CD4-positive, alpha-beta T cell treated with Interleukin-17A for 4 hours (primary cell): ENCODE measurements around the gene SZT2.
"Not testable (repeated sequence)": the region's sequence is repeated elsewhere in the genome, so short reads cannot be mapped to it uniquely, and the experiment has no call there.

ENCODE experiments used
- DNase-seq: peaks from one replicate; pipeline ENCODE4 v3.0.0-alpha.2; 2020; ENCODE audit warnings: mixed read lengths

The SZT2 gene

DNA sequence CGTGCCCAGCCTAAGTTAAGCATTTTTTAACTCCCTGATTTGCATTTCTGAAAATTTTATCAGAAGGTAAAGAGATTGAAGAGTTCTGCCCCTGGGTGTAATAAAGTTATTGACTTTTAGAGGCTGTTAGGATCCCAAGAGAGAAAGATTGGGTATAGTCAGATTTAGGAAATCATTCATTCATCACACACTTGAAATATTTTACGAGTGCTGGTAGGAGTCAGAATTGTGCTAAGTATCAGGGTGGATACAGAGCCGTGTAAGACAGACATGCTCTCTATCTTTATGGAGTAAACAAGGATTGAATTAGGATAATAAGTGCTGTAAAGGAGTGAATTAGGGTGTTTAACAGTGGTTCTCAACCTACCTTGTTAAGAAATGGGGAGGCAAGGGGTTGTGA is 3.0 kb downstream of the SZT2 start:
- no peak for DNase-seq

DNA sequence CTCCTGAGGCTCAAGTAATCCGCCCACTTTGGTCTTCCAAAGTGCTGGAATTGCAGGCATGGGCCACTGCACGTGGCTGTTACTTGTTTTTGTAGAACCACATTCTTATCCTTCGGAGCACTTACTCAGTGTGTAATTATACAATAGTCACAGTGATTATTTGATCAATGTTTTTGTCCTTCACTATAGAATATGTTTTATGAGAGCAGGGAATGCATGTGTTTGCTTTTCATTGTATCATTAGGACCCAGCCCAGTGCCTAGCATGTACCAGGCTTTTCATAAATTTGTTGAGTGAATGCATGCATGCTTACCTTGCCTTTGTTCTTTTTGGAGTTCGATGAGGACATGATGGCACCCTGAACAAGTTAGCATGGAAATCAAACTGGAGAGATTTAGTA is 5.8 kb downstream of the SZT2 start:
- DNase-seq: no peak

DNA sequence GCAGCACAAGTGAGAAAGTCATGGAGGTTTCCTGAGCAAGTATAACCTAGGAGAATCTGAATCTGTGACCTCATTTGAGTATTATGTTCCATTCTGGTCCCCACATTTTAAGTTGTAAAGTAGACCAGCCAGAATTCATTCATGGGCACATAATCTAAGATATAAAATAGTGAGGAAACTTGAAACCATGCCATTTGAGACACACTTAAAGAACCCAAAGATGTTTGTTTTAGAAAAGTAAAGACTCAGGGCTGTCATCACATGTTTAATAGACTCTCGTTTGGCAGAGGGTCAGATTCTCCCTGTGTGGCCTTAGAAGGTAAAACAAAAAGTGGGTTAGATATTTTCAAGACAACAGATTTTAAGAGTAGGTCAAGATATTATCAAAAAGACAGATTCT is 6.4 kb downstream of the SZT2 start:
- no peak for DNase-seq

DNA sequence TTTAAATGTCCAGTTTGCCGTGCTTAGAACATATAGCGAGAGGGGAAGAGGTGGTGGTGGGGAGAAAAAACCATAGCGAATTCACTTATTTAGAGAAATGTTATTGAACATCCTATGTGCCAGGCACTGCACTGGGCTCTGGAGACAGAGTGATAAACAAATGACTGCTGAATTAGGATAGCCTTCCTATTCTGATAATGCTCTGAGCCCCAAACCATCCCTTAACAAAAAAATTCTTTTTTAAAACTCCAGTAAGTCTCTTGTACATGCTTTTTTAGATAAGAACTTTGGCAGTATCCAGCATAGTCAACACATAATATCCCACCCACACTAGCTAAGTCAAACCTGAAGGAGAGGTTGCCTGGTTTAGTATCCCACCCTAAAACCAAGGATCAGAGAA is 8.5 kb downstream of the SZT2 start:
- DNase-seq: no peak

DNA sequence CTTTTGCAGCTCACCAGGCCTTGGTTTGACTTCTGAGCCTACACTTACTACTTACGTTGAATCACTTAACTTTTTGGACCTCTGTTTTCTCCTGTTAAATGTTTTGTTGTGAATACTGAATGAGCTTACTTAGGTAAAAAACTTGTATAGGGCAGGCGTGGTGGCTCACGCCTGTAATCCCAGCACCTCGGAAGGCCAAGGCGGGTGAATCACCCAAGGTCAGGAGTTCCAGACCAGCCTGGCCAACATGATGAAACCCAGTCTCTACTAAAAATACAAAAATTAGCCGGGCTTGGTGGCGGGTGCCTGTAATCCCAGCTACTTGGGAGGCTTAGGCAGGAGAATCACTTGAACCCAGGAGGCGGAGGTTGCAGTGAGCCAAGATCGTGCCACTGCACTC is 10.7 kb downstream of the SZT2 start:
- not testable (repeated sequence) for DNase-seq

DNA sequence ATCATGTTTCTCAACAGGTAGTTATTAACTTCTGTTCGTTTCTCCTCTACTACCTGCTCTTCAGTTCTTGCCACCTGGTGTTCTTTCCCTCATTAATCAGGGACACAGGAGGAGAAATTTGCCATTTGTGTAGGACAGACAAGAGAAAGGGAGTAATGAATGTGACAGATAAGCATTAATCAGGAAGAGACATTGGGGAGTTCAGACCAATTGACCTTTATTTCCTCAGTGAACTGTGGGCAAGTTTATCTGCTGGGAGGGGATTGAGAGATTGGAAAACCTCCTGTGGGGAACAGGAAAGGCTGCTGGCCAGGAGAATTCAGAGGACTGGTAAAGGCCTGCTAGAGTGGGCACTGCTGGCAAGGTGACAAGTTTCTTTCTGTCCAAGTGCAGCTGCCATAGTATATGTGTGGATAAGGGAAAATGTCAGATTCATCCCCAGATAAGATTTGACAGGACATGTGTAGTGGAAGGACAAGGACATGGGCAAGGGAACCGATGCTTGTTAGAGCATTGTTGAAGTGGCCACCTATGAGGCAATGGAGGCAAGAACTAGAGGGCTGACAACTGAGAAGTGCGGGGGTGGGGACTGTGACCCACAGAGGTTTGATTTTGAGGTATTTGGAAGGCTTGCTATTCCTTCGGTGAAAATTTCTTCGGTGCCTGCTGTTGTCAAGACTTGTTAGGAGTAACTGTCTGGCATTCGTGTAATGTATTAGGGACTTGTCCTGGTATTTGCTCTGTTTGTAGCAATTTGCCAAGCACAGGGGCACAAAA is 12.6 kb downstream of the SZT2 start:
- no peak for DNase-seq

DNA sequence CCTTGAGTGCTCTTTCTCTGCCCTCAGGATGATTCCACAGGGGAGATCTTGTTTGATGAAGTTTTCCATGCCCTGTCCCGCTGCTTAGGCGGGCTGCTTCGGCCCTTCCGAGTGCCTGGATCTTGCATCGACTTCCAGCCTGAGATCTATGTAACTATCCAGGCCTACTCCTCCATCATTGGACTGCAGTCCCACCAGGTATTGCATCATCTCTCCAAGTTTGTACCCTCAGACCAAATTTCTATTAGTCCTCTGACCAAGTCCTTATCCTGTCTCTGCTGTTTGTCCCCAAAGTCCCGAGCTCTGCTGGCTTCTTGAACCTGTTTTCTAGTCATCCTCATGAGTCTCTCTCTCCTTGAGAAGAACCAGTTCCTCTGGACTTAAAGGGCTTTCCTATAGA is 14.7 kb downstream of the SZT2 start:
- DNase-seq: no peak

DNA sequence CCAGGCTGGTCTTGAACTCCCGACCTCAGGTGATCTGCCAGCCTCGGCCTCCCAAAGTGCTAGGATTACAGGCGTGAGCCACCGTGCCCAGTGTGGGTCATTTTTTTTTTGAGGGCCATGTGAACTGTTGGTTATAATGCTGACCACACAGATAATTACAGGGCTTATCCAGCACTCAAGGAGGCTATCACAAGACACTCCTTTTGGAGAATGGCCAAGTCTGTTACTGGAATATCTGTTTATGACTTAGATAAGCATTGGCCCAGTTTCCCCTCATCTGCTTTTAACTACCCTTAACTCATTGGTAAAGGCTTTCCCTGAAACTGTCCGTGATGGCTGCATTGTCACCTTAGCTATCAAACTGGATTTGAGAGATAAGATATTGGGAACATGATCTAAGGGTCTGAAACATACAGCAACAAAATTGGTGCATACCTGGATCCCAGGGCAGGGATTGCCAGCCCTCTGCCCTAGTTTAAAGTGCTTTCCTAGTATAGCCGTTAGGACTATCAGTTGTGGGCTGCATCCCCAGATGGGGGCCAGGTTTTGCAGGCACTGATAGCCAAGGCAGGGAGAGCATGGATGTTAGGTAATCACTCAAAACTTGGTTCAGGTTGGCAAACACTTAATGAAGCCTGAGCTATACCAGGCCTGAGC is 15.6 kb downstream of the SZT2 start:
- no peak for DNase-seq

DNA sequence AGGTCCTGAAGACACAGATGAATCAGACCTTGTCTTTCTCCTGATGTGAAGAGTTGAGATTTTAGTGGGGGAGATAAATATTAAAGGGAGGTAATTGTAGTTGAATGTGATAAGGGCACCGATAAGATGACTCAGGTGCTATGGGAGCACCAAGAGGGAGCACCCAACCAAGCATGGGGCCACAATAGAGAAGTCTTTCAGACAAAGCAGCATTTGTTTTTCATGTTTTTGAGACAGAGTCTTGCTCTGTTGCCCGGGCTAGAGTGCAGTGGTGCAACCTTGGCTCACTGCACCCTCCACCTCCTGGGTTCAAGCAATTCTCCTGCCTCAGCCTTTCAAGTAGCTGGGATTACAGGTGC is 16.2 kb downstream of the SZT2 start:
- DNase-seq: no peak

DNA sequence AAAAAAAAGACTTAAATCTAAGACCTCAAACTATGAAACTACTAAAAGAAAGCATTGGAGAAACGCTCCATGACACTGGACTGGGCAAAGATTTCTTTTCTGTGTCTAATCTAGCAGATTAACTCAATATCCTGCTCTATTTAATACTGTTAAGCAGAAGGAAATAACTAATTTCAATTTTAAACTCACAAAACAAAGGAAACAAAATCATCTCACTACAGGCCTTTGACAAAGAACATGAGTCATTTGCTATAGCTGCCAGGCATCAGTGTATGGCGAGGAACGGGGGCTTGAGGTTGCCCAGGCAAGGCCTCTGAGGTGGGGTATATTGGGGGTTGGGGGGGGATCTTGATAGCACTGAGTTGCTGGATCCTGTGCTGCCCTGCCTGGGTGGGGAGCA is 20.9 kb downstream of the SZT2 start:
- DNase-seq: no peak

DNA sequence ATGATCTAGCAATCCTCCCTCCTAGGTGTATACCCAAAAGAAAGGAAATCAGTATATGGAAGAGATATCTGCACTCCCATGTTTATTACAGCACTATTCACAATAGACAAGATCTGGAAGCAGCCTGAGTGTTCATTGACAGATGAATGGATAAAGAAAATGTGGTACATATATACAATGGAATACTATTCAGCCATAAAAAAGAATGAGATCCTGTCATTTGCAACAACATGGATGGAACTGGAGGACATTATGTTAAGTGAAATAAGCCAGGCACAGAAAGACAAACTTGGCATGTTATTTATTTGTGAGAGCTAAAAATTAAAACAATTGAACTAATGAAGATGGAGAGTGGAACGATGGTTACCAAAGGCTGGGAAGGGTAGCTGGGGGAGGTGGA is 23.7 kb downstream of the SZT2 start:
- DNase-seq: not testable (repeated sequence)

DNA sequence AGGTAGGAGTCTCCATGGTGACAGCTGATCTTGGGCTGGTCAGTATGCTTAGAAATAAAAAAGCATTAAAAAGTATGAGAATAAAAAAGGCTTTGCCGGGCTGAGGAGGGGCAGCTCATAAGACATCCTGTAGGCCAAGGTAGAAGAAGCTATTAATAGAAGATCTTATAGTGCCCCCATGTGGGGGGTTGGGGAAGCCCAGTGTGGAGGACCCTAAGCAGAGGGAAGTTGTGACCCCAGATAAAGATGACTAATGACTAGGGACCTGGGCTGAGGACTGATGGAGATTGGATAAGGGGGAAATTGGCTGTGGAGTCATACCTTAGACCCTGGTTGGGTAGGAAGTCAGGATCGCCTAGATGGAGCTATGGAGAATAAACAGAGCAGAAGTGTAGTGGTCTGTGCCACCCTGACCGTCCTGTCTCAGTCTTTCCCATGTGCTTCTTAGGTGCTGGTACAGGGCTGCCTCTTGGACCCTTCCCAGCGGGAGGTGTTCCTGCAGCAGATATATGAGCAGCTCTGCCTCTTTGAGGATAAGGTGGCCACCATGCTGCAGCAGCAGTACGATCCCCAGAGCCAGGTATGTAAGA is 25.0 kb downstream of the SZT2 start:
- DNase-seq: peak; percentile 77

DNA sequence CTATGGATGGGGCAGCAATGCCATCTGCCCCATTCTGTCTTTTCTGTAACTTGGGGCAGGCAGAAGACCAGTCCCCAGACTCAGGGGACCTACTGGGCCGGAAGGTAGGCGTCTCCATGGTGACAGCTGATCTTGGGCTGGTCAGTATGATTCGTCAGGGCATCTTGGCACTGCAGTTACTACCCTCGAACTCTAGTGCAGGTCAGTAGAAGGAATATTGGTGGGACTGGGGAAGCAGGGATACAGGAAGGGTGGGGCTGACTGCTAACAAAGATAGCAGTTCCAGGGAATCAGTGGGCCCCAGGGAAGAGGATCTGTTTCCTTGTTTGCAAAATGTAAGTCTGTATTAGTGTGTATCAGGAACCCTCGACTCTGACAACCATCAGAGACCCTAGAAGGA is 26.2 kb downstream of the SZT2 start:
- no peak for DNase-seq

DNA sequence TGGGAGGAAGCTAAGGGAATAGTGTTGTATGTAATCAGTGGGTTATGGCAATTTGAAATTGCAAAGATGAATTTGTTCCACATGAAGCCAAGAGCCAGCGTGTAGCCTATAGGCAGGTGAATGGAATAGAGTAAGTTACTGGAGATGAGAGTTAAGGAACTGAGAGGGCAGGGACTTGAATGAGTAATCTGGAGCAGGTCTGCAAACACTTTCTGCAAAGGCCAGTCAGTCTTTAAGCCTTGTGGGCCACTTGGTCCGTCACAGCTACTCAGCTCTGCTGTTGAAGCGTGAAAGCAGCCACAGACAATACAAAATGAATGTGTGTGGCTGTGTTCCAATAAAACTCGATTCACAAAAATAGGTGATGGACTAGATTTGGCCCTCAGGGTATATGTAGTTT is 29.2 kb downstream of the SZT2 start:
- no peak for DNase-seq

DNA sequence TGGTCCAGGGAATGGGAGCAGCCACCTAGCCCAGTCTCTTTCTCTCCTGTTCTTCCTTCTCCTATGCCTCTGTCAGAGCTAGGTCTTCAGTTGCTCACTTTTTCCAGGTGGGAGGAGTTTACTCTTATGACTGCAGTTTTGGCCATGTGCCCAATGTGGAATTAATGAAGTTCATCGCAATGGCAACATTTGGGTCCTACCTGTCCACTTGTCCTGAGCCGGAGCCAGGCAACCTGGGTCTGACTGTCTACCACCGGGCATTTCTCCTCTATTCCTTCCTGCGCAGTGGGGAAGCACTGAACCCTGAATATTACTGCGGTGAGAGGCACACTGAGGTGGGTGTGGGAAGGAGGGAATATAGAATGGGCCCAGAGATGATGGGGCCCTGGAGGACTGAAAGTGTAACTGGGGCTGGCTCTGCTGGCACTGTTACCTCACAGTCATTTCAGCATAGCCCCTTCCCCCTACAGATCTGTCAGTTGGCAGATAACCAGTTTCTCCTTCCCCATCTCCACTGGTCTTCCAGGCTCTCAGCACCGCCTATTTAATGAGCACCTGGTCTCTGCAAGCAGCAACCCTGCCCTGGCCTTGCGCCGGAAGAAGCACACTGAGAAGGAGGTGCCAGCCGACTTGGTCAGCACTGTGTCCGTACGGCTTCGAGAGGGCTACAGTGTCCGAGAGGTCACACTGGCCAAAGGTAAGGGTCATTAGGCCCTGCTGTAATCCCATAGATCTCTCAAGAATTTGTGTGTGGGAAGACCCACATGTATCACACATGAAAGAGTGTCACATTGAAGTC is 30.1 kb downstream of the SZT2 start:
- DNase-seq: no peak

DNA sequence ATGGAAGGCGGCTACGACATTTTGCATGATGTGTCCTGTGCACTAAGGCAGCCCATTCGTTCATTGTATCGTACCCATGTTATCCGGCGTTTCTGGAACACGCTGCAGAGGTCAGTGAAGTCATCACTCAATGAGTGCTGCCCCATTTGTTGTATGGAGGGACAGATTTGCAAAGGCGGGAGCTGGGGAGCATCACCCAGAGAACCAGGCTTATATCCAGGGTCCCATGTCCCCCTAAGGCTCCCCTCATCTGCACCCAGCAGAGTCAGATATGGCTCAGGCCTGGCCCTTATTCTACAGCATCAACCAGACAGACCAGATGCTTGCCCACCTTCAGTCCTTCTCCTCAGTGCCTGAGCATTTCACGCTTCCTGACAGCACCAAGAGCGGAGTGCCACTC is 31.2 kb downstream of the SZT2 start:
- no peak for DNase-seq

DNA sequence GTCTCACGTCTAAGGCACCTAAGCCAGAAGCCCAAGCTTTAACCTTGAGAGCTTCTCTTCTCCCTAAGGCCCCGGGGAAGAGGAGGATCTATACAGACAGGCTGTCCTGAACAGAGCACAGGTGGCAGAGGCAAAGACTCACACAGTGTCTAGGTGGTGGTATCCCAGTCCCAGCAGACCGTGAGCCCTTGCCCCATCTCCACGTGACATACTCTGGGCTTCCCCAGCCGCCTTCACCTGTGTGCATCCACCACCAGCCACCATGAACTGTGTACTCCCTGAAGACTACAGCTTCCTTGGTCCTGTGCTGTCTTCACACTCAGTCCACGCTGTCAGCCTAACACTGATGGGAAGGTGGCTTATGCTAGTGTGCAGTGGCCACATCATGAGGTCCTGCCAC is 31.7 kb downstream of the SZT2 start:
- DNase-seq: no peak

DNA sequence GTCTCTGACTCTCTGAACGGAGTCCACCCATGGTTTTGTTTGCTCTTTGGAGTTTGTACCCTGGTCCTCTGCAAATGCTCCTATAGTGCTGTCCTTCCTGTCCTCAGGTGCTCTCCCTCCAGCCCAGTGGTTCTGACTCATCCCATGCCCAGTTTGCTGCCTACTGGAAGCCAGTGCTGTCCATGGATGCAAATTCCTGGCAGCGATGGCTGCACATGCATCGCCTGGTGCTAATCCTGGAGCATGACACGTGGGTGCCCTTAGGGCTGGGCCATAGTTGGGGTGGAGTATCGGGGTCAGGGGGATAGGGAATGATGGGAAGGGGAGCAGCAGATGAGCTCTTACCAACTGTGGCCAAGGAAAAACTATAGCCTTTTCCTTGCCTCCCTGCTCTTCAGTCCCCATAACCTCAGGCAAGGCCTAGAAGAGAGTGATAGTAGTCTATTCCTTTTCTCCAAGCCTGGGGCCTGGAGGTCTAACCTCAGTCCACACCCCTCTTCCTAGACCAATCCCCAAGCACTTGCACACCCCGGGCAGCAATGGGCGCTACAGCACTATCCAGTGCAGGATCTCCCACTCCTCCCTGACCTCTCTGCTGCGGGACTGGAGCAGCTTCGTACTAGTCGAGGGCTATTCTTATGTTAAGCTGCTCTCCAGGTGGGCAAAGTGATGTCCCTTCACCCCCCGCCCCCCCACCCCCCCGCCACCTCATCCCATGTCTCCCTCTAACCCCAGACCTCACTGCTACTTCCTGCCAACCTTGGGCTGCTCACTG is 32.5 kb downstream of the SZT2 start:
- no peak for DNase-seq

DNA sequence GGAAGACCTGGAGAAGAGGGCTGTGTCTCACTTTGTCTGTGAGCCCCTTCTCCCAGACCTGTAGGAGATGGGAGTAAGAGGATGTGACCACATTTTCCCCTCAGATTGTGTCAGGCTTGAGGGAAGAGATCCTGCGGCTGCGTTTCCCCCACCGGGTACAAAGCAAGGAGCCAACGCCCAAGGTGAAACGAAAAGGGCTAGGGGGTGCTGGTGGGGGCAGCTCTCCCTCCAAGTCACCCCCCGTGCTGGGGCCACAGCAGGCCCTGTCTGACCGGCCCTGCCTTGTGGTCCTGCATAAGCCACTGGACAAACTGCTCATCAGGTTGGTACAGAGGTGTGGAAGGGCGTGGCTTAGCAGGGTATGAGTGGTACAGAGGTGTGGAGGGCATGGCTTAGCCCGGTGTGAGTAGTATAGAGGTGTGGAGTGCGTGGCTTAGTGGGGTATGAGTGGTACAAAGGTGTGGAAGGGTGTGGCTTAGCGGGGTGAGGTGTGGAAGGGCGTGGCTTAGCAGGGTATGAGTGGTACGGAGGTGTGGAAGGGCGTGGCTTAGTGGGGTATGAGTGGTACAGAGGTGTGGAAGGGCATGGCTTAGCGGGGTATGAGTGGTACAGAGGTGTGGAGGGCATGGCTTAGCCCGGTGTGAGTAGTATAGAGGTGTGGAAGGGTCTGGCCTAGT is 33.4 kb downstream of the SZT2 start:
- no peak for DNase-seq

DNA sequence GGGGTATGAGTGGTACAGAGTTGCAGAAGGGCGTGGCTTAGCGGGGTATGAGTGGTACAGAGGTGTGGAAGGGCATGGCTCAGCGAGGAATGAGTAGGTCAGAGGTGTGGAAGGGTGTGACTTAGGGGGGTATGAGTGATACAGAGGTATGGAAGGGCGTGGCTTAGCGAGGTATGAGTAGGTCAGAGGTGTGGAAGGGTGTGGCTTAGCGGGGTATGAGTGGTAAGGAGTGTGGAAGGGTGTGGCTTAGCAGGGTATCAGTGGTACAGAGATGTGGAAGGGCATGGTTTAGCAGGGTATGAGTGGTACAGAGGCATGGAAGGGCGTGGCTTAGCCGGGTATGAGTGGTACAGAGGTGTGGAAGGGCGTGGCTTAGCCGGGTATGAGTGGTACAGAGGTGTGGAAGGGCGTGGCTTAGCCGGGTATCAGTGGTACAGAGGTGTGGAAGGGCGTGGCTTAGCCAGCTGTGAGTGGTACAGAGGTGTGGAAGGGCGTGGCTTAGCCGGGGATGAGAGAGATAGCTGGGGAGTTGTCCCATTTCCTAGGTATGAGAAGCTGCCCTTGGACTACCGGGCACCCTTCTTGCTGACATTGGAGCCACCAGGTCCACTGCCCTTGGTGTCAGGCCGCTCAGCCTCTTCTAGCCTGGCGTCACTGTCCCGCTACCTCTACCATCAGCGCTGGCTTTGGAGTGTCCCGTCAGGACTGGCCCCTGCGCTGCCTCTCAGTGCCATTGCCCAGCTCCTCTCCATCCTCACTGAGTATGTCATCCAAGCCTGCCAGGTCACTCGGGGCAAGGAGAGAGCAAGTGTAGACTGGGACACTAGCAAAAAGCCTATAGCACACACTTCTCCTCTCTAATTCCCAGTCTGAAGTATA is 34.2 kb downstream of the SZT2 start:
- no peak for DNase-seq

DNA sequence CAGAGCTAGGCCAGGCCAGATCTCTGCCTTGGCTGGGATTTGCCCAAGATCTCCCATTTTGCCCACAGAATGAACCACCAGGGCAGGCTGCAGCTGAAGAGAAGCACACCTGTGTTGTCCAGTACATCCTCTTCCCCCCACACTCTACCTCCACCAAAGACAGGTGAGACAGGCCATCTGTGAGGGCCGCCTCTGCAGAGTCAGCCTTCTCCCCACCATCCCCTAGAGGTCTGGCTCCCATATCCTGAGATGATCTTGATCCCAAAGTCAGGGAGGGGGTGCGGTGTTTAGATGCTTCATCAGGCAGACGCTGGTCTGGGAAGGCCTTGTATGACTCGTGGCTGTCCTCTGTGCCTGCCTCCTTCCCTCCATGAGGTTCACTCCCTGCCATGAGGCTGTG is 35.3 kb downstream of the SZT2 start:
- no peak for DNase-seq
